HepG2 (cell line): ENCODE data around the gene VPS25. TPM values are rescaled to one million over a fixed set of nuclear protein-coding genes. Genes with fewer than 3 reads are reported as not detected.
"Not testable (repeated sequence)": the region's sequence is repeated elsewhere in the genome, so short reads cannot be mapped to it uniquely, and the experiment has no call there.

ENCODE experiments used
- ATAC-seq: fragments of 200-7000 bp; cut with Tn5 transposase; 3 replicates; pipeline ENCODE4 v1.9.1; 2020; ENCODE audit warnings: mild to moderate bottlenecking, moderate library complexity
- BruUV-seq: library from RNA; stranded (reverse); fragments of 400-500 nt; replicated peaks from 2 replicates; lab custom pipeline; 2021; lab: Mats Ljungman, UMichigan
- CTCF ChIA-PET: fragments of 300-600 bp; formaldehyde crosslinking; extraction: SDS; loops from one replicate; lab custom pipeline; 2021; ENCODE audit warnings: low total read pairs, inconsistent platforms, low intra/inter-chr PET ratio; lab: Yijun Ruan, JAX
- POLR2A ChIA-PET: fragments of 350-600 bp; sonication (Branson Sonifier 250); formaldehyde crosslinking; loops from one replicate; lab custom pipeline; 2020; ENCODE audit warnings: antibody characterized with exemption, inconsistent platforms; lab: Yijun Ruan, JAX
- DNase-seq: peaks from one replicate; pipeline ENCODE4 v3.0.0-alpha.2; 2015; ENCODE audit warnings: low spot score
- FAIRE-seq: peaks from 3 replicates; lab custom pipeline; 2011; peaks lifted over from hg19 to GRCh38; lab: Jason Lieb, UNC
- H2AFZ ChIP-seq: one replicate; pipeline ENCODE4 v1.6.1; 2011; ENCODE audit warnings: low read length, inconsistent platforms
- H3K27ac ChIP-seq: fragments of 300-600 bp; 3 replicates; pipeline ENCODE4 v1.8.0; 2011; ENCODE audit warnings: mixed run types, mild to moderate bottlenecking, mixed read lengths, low read length, inconsistent platforms; ENCODE audit not compliant: insufficient read depth; ENCODE audit errors: extremely low read length
- H3K27me3 ChIP-seq, 2 experiments: fragments of 200-600 bp in 1 of 2; 2 replicates in 1 of 2; 3 replicates in 1 of 2; pipeline versions ENCODE4 v1.6.0 to v1.8.0; 2011; ENCODE audit warnings: low read length in 2 of 2, mild to moderate bottlenecking in 2 of 2, moderate library complexity in 2 of 2, inconsistent platforms in 1 of 2; ENCODE audit not compliant: insufficient read depth in 2 of 2, control insufficient read depth in 1 of 2
- H3K36me3 ChIP-seq, 2 experiments: fragments of 200-600 bp in 1 of 2; replicated peaks in 1 of 2; 2 replicates in 1 of 2; 3 replicates in 1 of 2; pipeline versions ENCODE4 v1.5.1 to v1.8.0; 2011; ENCODE audit warnings: low read length in 2 of 2, inconsistent platforms in 1 of 2; ENCODE audit not compliant: insufficient read depth in 2 of 2, control insufficient read depth in 1 of 2
- H3K4me1 ChIP-seq: 2 replicates; pipeline ENCODE4 v1.5.1; 2012; ENCODE audit warnings: low read length, inconsistent platforms; ENCODE audit not compliant: insufficient read depth
- H3K4me2 ChIP-seq: 2 replicates; pipeline ENCODE4 v1.6.0; 2011; ENCODE audit warnings: low read depth, low read length, inconsistent platforms
- H3K4me3 ChIP-seq, 3 experiments: fragments of 200-600 bp in 1 of 3; sonication (generic), shearing (Covaris generic) in 1 of 3; replicated peaks in 1 of 3; 2 replicates each; pipeline ENCODE4 v1.5.1; 2011 to 2016; ENCODE audit warnings: low read length in 3 of 3, inconsistent platforms in 2 of 3, low read depth in 2 of 3, mild to moderate bottlenecking in 2 of 3, control low read depth in 1 of 3, mixed read lengths in 1 of 3; ENCODE audit not compliant: insufficient read depth in 1 of 3
- H3K79me2 ChIP-seq: one replicate; pipeline ENCODE4 v1.6.1; 2011; ENCODE audit warnings: low read length, inconsistent platforms; ENCODE audit not compliant: insufficient read depth
- H3K9ac ChIP-seq: 2 replicates; pipeline ENCODE4 v1.6.0; 2011; ENCODE audit warnings: mild to moderate bottlenecking, low read depth, low read length, inconsistent platforms; ENCODE audit not compliant: insufficient read depth
- H3K9me3 ChIP-seq: 2 replicates; pipeline ENCODE4 v1.5.1; 2012; ENCODE audit warnings: mild to moderate bottlenecking, low read length
- H4K20me1 ChIP-seq: 2 replicates; pipeline ENCODE4 v1.6.0; 2011; ENCODE audit warnings: inconsistent platforms, mild to moderate bottlenecking, low read length, moderate library complexity; ENCODE audit not compliant: insufficient read depth
- FOXA1 ChIP-seq, 2 experiments: fragments of 450-650 bp in 1 of 2; sonication (generic) in 1 of 2; formaldehyde crosslinking in 1 of 2; IDR thresholded peaks; 2 replicates each; pipeline versions ENCODE4 v1.4.0 to v1.6.1; 2016 to 2020; ENCODE audit warnings: missing genetic modification reagents in 1 of 2
- FOXJ3 ChIP-seq: sonication (generic); formaldehyde crosslinking; IDR thresholded peaks from 2 replicates; pipeline ENCODE4 v1.4.0; 2020; ENCODE audit warnings: missing genetic modification reagents, mild to moderate bottlenecking, borderline replicate concordance
- ONECUT2 ChIP-seq: sonication (generic); formaldehyde crosslinking; IDR thresholded peaks from 2 replicates; pipeline ENCODE4 v1.4.0; 2020; ENCODE audit warnings: missing genetic modification reagents
- ZNF33B ChIP-seq: sonication (generic); formaldehyde crosslinking; IDR thresholded peaks from 2 replicates; pipeline ENCODE4 v1.5.1; 2020; ENCODE audit warnings: mild to moderate bottlenecking, missing genetic modification reagents
- WGBS: methylation state at CpG from one replicate; pipeline ENCODE4 v1.1.6; 2017; ENCODE audit warnings: low lambda C conversion rate; 5-methylcytosine and 5-hydroxymethylcytosine counted together
- in situ Hi-C: cut with HindIII; loops from 2 replicates; pipeline ENCODE4 v1.10.0; 2017; ENCODE audit warnings: low pct_unique_long_range_greater_than_20kb; ENCODE audit not compliant: extremely low pct_ligation_motif_present
- intact Hi-C: fragments of 100-400 bp; cut with micrococcal nuclease; formaldehyde crosslinking; loops from one replicate; pipeline ENCODE4 v1.10.0; 2022; ENCODE audit not compliant: unreplicated experiment
- polyA plus RNA-seq, 8 experiments: library from polyadenylated mRNA; depleted of rRNA in 3 of 8; stranded (reverse) in 7 of 8; unstranded in 1 of 8; fragments of >200 nt; fragmentation: Illumina TruSeq in 4 of 8; extraction: Trizol in 4 of 8; gene quantifications; 2 replicates each; pipeline versions ENCODE4 v1.2.1 to v1.2.3, GENCODE V29; 2011 to 2016; ENCODE audit warnings: low read depth in 4 of 8, missing spikeins in 1 of 8, mixed read lengths in 1 of 8; ENCODE audit not compliant: insufficient read depth in 1 of 8
- total RNA-seq, 5 experiments: library from RNA; depleted of rRNA; stranded (reverse); fragments of >200 nt; fragmentation: Illumina TruSeq; extraction: Trizol; gene quantifications; 2 replicates each; pipeline ENCODE4 v1.2.3, GENCODE V29; 2016; ENCODE audit warnings: low read depth in 1 of 5
- TF ChIP-seq, protein P1 (sequence below): sonication (generic); formaldehyde crosslinking; IDR thresholded peaks from 2 replicates; pipeline ENCODE4 v1.5.0; 2020; ENCODE audit warnings: missing genetic modification reagents
- TF ChIP-seq, protein P2 (sequence below): sonication (generic); formaldehyde crosslinking; IDR thresholded peaks from 2 replicates; pipeline ENCODE4 v1.5.1; 2020; ENCODE audit warnings: missing genetic modification reagents, mild to moderate bottlenecking, borderline replicate concordance
- TF ChIP-seq, protein P3 (sequence below): sonication (generic); formaldehyde crosslinking; IDR thresholded peaks from 2 replicates; pipeline ENCODE4 v1.5.1; 2020; ENCODE audit warnings: mild to moderate bottlenecking, missing genetic modification reagents, moderate library complexity

The VPS25 gene
- total and polyA plus RNA-seq, 2 of the 13 experiments (the other 11 are each of a cell fraction or from before 2014, with no cell fraction given) = 161 to 249 TPM

DNA sequence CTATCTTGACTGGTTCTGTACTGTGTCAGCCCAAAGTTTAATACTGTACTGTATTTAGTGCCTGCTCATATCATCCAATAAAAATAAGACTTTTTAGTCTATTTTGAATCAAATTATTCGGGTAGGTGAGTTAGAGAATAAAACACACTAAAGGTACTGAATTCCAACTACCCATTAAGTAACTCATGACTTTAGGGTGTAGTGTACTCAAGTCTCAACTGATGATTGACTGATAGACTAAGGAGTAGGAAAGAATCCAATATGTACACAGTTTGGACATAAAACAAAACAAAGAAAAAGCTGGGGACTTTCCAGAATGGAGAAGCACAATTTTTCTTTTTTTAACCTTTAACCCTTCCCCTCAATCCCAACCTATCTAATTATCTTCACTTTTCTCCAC is 32.5 kb upstream of the VPS25 start (continued):
- TF ChIP-seq, protein P1, sequence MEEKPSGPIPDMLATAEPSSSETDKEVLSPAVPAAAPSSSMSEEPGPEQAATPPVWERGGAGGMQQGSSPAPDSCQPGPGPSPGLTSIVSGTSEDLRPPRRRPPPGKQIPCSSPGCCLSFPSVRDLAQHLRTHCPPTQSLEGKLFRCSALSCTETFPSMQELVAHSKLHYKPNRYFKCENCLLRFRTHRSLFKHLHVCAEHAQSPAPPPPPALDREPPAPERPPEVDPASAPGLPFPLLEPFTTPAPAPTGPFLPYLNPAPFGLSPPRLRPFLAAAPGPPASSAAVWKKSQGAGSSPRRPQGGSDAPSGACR (CRISPR knock-in tag) = no peak
- no peak for TF ChIP-seq ONECUT2

DNA sequence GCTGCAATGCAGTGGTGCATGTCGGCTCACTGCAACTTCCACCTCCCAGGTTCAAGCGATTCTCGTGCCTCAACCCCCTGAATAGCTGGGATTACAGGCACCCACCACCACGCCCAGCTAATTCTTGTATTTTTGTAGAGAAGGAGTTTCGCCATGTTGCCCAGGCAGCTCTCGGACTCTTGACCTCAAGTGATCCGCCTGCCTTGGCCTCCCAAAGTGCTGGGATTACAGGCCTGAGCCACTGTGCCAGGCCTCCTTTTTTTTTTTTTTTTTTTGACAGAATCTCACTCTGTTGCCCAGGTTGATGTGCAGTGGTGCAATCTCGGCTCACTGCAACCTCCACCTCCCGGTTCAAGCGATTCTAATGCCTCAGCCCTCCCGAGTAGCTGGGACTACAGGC is 30.3 kb upstream of the VPS25 start:
- H3K4me2 ChIP-seq, H3K36me3 ChIP-seq, H3K79me2 ChIP-seq, intact Hi-C loops, in situ Hi-C loops, CTCF ChIA-PET, H4K20me1 ChIP-seq, H3K4me3 ChIP-seq, DNase-seq, H2AFZ ChIP-seq, H3K9ac ChIP-seq, BruUV-seq, ATAC-seq, H3K27ac ChIP-seq, H3K9me3 ChIP-seq, FAIRE-seq, H3K27me3 ChIP-seq: not testable (repeated sequence)
- H3K4me1 ChIP-seq = peaks cover 41% of the 10 kb centered on the region
- POLR2A ChIA-PET = interaction anchor here (0.8 to 3.8 kb wide), 11 partner anchors 18 to 431 kb away, joined by 3 to 55 read pairs (median 7); partner anchors contain the start of genes BECN1, PSMC3IP, RAMP2 and RETREG3
- 89% methylated on average over 11 of the region's 11 CpGs for WGBS

DNA sequence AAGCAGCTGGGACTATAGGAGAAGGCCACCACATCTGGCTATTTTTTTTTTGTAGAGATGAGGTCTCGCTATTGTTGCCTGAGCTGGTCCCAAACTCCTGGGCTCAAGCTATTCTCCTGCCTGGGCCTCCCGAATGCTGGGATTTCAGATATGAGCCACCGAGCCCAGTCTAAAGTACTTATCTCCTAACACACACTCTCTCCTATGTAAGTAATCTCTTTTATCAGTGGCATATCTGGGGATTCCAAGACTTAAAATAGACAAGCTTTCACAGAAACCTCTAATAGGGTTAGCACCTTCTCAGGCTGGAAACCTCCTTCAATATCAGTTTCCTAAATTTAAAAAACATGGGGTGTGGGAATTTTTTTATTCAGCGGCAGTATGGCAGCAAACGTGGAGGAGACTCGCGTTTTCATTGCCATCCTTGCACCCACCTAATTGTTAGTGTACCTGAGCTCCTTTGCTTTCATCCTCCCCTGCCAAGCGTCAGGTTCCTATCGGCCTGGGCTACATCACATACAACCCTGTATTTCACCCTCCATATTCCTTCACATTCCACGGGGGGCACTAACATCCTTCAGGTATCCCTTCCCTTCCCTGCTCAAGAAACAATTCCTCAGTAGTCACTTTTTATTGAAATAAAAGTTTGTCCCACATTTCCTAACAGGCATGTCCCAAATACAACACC is 29.5 kb upstream of the VPS25 start:
- WGBS = 76% methylated on average over 10 of the region's 10 CpGs
- Histone ChIP-seq H3K27me3 (no peaks in the 10 kb centered on the region), H3K27ac (peak overlapping the region; percentile 83), H3K79me2 (peaks cover 9% of the 10 kb centered on the region), H4K20me1 (no peaks in the 10 kb centered on the region), H2AFZ (no peak overlapping the region), H3K9ac (peak overlapping the region; percentile 81), H3K36me3 (no peaks in the 10 kb centered on the region), H3K4me3 (peak overlapping the region; percentile 58 to 84 (median 76)), H3K4me2 (peak overlapping the region; percentile 95), H3K9me3 (no peaks in the 10 kb centered on the region), H3K4me1 (peaks cover 50% of the 10 kb centered on the region)
- no peak; the same call in 2 of the 3 replicates for ATAC-seq
- DNase-seq = no peak
- in situ Hi-C loops (no loop called here), intact Hi-C loops (no loop called here)
- no TSS peak for BruUV-seq
- ChIA-PET CTCF (no interaction called here), POLR2A (interaction anchor here (0.6 to 3.8 kb wide), 27 partner anchors 11 to 431 kb away, joined by 3 to 55 read pairs (median 4); partner anchors contain the start of genes BECN1, CNTD1, CNTNAP1 and COA3)
- FAIRE-seq = no peak
- 0 out of 2 replicates have a peak, but pooled peaks have one; percentile 12 for TF ChIP-seq FOXJ3 (CRISPR knock-in tag)
- TF ChIP-seq, protein P2, sequence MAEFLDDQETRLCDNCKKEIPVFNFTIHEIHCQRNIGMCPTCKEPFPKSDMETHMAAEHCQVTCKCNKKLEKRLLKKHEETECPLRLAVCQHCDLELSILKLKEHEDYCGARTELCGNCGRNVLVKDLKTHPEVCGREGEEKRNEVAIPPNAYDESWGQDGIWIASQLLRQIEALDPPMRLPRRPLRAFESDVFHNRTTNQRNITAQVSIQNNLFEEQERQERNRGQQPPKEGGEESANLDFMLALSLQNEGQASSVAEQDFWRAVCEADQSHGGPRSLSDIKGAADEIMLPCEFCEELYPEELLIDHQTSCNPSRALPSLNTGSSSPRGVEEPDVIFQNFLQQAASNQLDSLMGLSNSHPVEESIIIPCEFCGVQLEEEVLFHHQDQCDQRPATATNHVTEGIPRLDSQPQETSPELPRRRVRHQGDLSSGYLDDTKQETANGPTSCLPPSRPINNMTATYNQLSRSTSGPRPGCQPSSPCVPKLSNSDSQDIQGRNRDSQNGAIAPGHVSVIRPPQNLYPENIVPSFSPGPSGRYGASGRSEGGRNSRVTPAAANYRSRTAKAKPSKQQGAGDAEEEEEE (CRISPR knock-in tag) = 0 out of 2 replicates have a peak, but pooled peaks have one; percentile 6
- no peak for TF ChIP-seq FOXA1 (IDR thresholded peaks at IDR 0.05)
- TF ChIP-seq FOXA1 (CRISPR knock-in tag; IDR thresholded peaks at IDR 0.05) = no peak
- TF ChIP-seq, protein P3, sequence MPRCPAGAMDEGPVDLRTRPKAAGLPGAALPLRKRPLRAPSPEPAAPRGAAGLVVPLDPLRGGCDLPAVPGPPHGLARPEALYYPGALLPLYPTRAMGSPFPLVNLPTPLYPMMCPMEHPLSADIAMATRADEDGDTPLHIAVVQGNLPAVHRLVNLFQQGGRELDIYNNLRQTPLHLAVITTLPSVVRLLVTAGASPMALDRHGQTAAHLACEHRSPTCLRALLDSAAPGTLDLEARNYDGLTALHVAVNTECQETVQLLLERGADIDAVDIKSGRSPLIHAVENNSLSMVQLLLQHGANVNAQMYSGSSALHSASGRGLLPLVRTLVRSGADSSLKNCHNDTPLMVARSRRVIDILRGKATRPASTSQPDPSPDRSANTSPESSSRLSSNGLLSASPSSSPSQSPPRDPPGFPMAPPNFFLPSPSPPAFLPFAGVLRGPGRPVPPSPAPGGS (CRISPR knock-in tag) = 0 out of 2 replicates have a peak, but pooled peaks have one; percentile 39
- 0 out of 2 replicates have a peak, but pooled peaks have one; percentile 27 for TF ChIP-seq ZNF33B (CRISPR knock-in tag)
